Measurements from ENCODE around the gene RFNG.

DNA sequence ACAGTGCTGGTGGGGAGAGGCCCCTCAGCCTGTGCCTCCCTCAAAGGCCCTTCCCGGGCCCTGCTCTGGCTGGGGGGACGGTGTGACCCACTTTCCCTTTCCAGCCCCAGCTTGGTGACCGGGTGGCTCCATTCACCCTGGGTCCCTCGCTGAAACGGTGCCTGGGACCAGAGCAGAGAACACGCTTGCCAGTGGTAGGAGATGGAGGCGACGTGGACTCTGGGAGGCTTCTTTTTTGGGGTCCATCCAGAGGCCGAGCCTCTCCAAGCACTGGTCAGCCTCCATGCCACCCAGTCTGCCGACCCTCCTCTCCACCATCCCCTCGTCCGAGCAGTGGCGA, 36.7 kb downstream of the RFNG start:
- TF ChIP-seq, protein P1, sequence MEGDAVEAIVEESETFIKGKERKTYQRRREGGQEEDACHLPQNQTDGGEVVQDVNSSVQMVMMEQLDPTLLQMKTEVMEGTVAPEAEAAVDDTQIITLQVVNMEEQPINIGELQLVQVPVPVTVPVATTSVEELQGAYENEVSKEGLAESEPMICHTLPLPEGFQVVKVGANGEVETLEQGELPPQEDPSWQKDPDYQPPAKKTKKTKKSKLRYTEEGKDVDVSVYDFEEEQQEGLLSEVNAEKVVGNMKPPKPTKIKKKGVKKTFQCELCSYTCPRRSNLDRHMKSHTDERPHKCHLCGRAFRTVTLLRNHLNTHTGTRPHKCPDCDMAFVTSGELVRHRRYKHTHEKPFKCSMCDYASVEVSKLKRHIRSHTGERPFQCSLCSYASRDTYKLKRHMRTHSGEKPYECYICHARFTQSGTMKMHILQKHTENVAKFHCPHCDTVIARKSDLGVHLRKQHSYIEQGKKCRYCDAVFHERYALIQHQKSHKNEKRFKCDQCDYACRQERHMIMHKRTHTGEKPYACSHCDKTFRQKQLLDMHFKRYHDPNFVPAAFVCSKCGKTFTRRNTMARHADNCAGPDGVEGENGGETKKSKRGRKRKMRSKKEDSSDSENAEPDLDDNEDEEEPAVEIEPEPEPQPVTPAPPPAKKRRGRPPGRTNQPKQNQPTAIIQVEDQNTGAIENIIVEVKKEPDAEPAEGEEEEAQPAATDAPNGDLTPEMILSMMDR (IDR thresholded peaks at IDR 0.05): no peak
- TF ChIP-seq POLR2A (IDR thresholded peaks at IDR 0.05): no peak

Measured in uterus (tissue), 2 donors.